Ovary (tissue), 3 donors: ENCODE data around the gene GATAD2A.

Experiments used
- EP300 ChIP-seq: sonication (generic); formaldehyde crosslinking; IDR thresholded peaks from one replicate; pipeline ENCODE4 v1.6.1; 2017; ENCODE audit warnings: antibody characterized with exemption
- POLR2A ChIP-seq: fragments of 450-650 bp; IDR thresholded peaks from one replicate; pipeline ENCODE4 v1.6.1; 2017; ENCODE audit warnings: antibody characterized with exemption, mild to moderate bottlenecking, moderate library complexity
- TF ChIP-seq, protein P1 (sequence below), 3 donors: fragments of 450-650 bp in 2 of 3; fragments of 200-600 bp in 1 of 3; IDR thresholded peaks; one replicate each; pipeline versions ENCODE4 v1.5.1 to v1.8.0; 2016 to 2022; ENCODE audit warnings: antibody characterized with exemption in 3 of 3, mild to moderate bottlenecking in 1 of 3
- donor health status: DM: no; HTN: no; CAD: no.

DNA sequence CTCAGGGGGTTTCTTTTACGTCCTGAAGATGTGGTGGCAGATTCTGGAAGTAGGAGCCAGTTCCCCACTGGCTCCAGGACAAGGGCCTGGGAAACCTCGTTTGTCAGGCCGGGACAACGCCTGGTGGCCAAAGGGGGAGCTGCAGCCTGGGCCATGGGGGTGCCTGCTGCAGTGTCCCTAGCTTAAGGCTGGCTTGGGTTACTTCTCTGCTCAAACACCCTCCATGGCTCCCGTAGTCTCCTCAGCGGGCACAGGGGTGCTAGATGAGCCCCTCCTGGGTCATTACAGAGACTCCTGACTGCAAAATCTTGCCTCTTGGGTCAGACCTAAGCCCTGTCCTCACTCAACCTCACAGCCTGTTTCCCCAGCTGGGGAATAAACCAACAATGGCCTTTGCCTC lies 147.3 kb downstream of the GATAD2A start:
- TF ChIP-seq POLR2A (no peak), EP300 (no peak)
- TF ChIP-seq, protein P1, sequence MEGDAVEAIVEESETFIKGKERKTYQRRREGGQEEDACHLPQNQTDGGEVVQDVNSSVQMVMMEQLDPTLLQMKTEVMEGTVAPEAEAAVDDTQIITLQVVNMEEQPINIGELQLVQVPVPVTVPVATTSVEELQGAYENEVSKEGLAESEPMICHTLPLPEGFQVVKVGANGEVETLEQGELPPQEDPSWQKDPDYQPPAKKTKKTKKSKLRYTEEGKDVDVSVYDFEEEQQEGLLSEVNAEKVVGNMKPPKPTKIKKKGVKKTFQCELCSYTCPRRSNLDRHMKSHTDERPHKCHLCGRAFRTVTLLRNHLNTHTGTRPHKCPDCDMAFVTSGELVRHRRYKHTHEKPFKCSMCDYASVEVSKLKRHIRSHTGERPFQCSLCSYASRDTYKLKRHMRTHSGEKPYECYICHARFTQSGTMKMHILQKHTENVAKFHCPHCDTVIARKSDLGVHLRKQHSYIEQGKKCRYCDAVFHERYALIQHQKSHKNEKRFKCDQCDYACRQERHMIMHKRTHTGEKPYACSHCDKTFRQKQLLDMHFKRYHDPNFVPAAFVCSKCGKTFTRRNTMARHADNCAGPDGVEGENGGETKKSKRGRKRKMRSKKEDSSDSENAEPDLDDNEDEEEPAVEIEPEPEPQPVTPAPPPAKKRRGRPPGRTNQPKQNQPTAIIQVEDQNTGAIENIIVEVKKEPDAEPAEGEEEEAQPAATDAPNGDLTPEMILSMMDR (IDR thresholded peaks at IDR 0.05), result no peak
